HepG2 (cell line): ENCODE results near the gene OR2F2. TPM values are rescaled to one million over a fixed set of nuclear protein-coding genes. Genes with fewer than 3 reads are reported as not detected.

Source experiments
- CEBPG ChIP-seq: IDR thresholded peaks from 2 replicates; pipeline ENCODE4 v1.6.1; 2016
- MBNL3 ChIP-seq: fragments of 250-450 bp; sonication (Bioruptor Pico); conservative IDR thresholded peaks from 2 replicates; pipeline ENCODE4 v1.8.0; 2022; ENCODE audit warnings: mild to moderate bottlenecking, inconsistent platforms
- MLXIP ChIP-seq: sonication (generic); formaldehyde crosslinking; IDR thresholded peaks from 2 replicates; pipeline ENCODE4 v1.9.0; 2021; ENCODE audit warnings: missing genetic modification reagents, borderline replicate concordance
- NAIF1 ChIP-seq: sonication (generic); formaldehyde crosslinking; IDR thresholded peaks from 2 replicates; pipeline ENCODE4 v1.5.0; 2020; ENCODE audit warnings: mild to moderate bottlenecking, missing genetic modification reagents, borderline replicate concordance
- ZNF256 ChIP-seq: sonication (generic); formaldehyde crosslinking; conservative IDR thresholded peaks from 2 replicates; pipeline ENCODE4 v1.4.0; 2020; ENCODE audit warnings: missing genetic modification reagents
- ZNF576 ChIP-seq: sonication (generic); formaldehyde crosslinking; IDR thresholded peaks from 2 replicates; pipeline ENCODE4 v1.4.0; 2020; ENCODE audit warnings: mild to moderate bottlenecking, missing genetic modification reagents
- ZNF646 ChIP-seq: sonication (generic); formaldehyde crosslinking; IDR thresholded peaks from 2 replicates; pipeline ENCODE4 v1.9.0; 2021; ENCODE audit warnings: mild to moderate bottlenecking, missing genetic modification reagents
- ZNF800 ChIP-seq: sonication (generic); formaldehyde crosslinking; IDR thresholded peaks from 2 replicates; pipeline ENCODE4 v1.4.0; 2020; ENCODE audit warnings: missing genetic modification reagents
- polyA plus RNA-seq, 8 experiments: library from polyadenylated mRNA; depleted of rRNA in 3 of 8; stranded (reverse) in 7 of 8; unstranded in 1 of 8; fragments of >200 nt; fragmentation: Illumina TruSeq in 4 of 8; extraction: Trizol in 4 of 8; gene quantifications; 2 replicates each; pipeline versions ENCODE4 v1.2.1 to v1.2.3, GENCODE V29; 2011 to 2016; ENCODE audit warnings: low read depth in 4 of 8, missing spikeins in 1 of 8, mixed read lengths in 1 of 8; ENCODE audit not compliant: insufficient read depth in 1 of 8
- total RNA-seq, 5 experiments: library from RNA; depleted of rRNA; stranded (reverse); fragments of >200 nt; fragmentation: Illumina TruSeq; extraction: Trizol; gene quantifications; 2 replicates each; pipeline ENCODE4 v1.2.3, GENCODE V29; 2016; ENCODE audit warnings: low read depth in 1 of 5

Gene OR2F2
- total and polyA plus RNA-seq, 2 of the 13 experiments (the other 11 are each of a cell fraction or from before 2014, with no cell fraction given): 0.13 TPM; not detected in 1

GRCh38 chr7:143906895-143907294 is 28.1 kb upstream of the OR2F2 start (continued):
- TF ChIP-seq MLXIP (no peak), ZNF800 (no peak), NAIF1 (CRISPR knock-in tag) (no peak), CEBPG (CRISPR knock-in tag) (peak; percentile 99), ZNF646 (CRISPR knock-in tag) (peak; percentile 63; the same call in 1 of the 2 replicates), ZNF576 (CRISPR knock-in tag) (no peak), ZNF256 (CRISPR knock-in tag) (no peak), MBNL3 (CRISPR knock-in tag) (no peak)
- TF ChIP-seq, all 625 proteins: peak for 231
